Upper lobe of right lung (tissue), 1 donor: ENCODE measurements around the gene NR5A2. TPM values are rescaled to one million over a fixed set of nuclear protein-coding genes. Genes with fewer than 3 reads are reported as not detected.

Source experiments
- ATAC-seq: fragments of 200-7000 bp; cut with Tn5 transposase; one replicate; pipeline ENCODE4 v1.9.1; 2020; ENCODE audit warnings: mild to moderate bottlenecking, moderate library complexity
- DNase-seq: peaks from one replicate; pipeline ENCODE4 v3.0.0-alpha.2; 2020
- H3K27ac ChIP-seq: fragments of 200-600 bp; one replicate; pipeline ENCODE4 v1.8.0; 2022
- H3K27me3 ChIP-seq: fragments of 200-600 bp; one replicate; pipeline ENCODE4 v1.8.0; 2022; ENCODE audit warnings: mild to moderate bottlenecking
- H3K36me3 ChIP-seq: fragments of 200-600 bp; one replicate; pipeline ENCODE4 v1.8.0; 2022
- H3K4me1 ChIP-seq: fragments of 200-600 bp; one replicate; pipeline ENCODE4 v1.8.0; 2022
- H3K4me3 ChIP-seq: fragments of 200-600 bp; one replicate; pipeline ENCODE4 v1.8.0; 2022; ENCODE audit warnings: mild to moderate bottlenecking
- H3K9me3 ChIP-seq: fragments of 200-600 bp; one replicate; pipeline ENCODE4 v1.8.0; 2022
- CTCF ChIP-seq: fragments of 200-600 bp; IDR thresholded peaks from one replicate; pipeline ENCODE4 v1.8.0; 2022; ENCODE audit warnings: antibody characterized with exemption
- intact Hi-C: fragments of 100-400 bp; cut with DNase I; formaldehyde crosslinking; loops from one replicate; pipeline ENCODE4 v1.11.0; 2022
- total RNA-seq: library from RNA; stranded (reverse); fragmentation: NEBNext Ultra II Directional; extraction: Animal tissue kit (Norgen Biotek cat#: 25700); gene quantifications from one replicate; pipeline ENCODE4 v1.2.1, GENCODE V29; 2021
- donor health status: DM: no; HTN: yes; CAD: no; lungs with severe emphysema.

NR5A2 gene
- total RNA-seq, 1 donor from 2014 or later: 8.1 TPM

- no peak overlapping the region for H3K4me3 ChIP-seq
- no peak for ATAC-seq
- peaks cover 11% of the 10 kb centered on the region for H3K4me1 ChIP-seq
- no peak overlapping the region for H3K27ac ChIP-seq
- H3K36me3 ChIP-seq: no peaks in the 10 kb centered on the region
- H3K9me3 ChIP-seq: no peaks in the 10 kb centered on the region
- TF ChIP-seq CTCF: no peak
- peaks cover 95% of the 10 kb centered on the region for H3K27me3 ChIP-seq
- no peak for DNase-seq
- intact Hi-C loops: no loop called here
Measured at GRCh38 chr1:200035956-200036618, 8.6 kb downstream of the NR5A2 start.

- Histone ChIP-seq H3K27ac (no peak overlapping the region), H3K4me3 (no peak overlapping the region), H3K9me3 (no peaks in the 10 kb centered on the region), H3K36me3 (no peaks in the 10 kb centered on the region), H3K4me1 (peaks cover 11% of the 10 kb centered on the region), H3K27me3 (peaks cover 96% of the 10 kb centered on the region)
- DNase-seq (no peak), ATAC-seq (no peak)
- no peak for TF ChIP-seq CTCF
- intact Hi-C loops: no loop called here
Measured at GRCh38 chr1:200036619-200037270, 9.2 kb downstream of the NR5A2 start.

DNA sequence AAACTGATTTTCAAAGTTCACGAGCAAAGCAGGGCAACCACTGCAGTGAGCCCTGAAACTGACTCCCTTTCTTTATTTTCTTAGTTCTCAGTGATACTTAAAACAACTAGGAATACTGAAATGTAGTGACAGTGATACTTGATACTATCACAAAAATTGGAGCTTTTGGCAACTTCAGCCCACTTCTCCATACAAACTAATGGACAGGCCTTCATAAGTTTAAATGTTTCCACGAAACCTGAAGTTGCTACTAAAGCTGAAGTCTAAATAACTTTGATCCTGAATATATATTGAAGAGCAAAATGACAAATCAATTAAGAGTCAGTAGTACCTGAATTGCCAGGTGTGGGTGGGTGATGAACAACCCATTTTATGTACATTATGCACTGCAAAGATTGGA, 10.0 kb downstream of the NR5A2 start:
- ATAC-seq (no peak), DNase-seq (no peak)
- Histone ChIP-seq H3K4me3 (no peak overlapping the region), H3K4me1 (peaks cover 11% of the 10 kb centered on the region), H3K36me3 (no peaks in the 10 kb centered on the region), H3K9me3 (no peaks in the 10 kb centered on the region), H3K27me3 (peaks cover 96% of the 10 kb centered on the region), H3K27ac (no peak overlapping the region)
- TF ChIP-seq CTCF: no peak
- intact Hi-C loops: no loop called here

DNA sequence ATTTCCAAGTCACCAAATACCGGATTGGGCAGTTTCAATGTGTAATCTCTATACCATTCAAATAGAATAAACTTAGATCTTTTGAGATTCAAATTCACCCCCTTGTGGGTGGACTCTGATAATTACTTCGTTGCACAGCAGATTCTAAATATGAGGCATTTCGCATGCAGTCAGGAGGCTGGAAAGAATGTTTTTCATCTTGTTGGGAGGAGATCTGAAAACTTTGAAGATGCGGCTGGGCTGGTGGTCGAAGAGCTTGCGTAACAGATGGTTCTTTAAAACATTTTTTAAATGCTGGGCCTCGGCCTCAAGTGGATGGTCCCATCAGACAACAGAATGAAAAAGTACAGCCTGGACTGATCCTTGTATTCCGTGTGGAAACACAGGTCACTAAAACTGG, 10.4 kb downstream of the NR5A2 start:
- H3K4me3 ChIP-seq: no peak overlapping the region
- H3K9me3 ChIP-seq: no peaks in the 10 kb centered on the region
- TF ChIP-seq CTCF: no peak
- intact Hi-C loops: no loop called here
- DNase-seq (no peak), ATAC-seq (no peak)
- H3K27ac ChIP-seq: no peak overlapping the region
- peaks cover 96% of the 10 kb centered on the region for H3K27me3 ChIP-seq
- H3K4me1 ChIP-seq: peaks cover 11% of the 10 kb centered on the region
- no peaks in the 10 kb centered on the region for H3K36me3 ChIP-seq

GRCh38 chr1:200038325-200038980, 10.9 kb downstream of the NR5A2 start:
- ATAC-seq: no peak
- TF ChIP-seq CTCF: no peak
- Histone ChIP-seq H3K27ac (no peak overlapping the region), H3K4me1 (peaks cover 16% of the 10 kb centered on the region), H3K27me3 (peaks cover 96% of the 10 kb centered on the region), H3K9me3 (no peaks in the 10 kb centered on the region), H3K4me3 (peak overlapping the region; percentile 54), H3K36me3 (no peaks in the 10 kb centered on the region)
- intact Hi-C loops: no loop called here
- DNase-seq: no peak
